ENCODE measurements around the gene NOSIP.

- TF ChIP-seq CTCF (IDR thresholded peaks at IDR 0.05), result no peak
- TF ChIP-seq POLR2A (IDR thresholded peaks at IDR 0.05), result no peak
- no peak for TF ChIP-seq EP300 (IDR thresholded peaks at IDR 0.05)
These were observed 14.0 kb upstream of the NOSIP start for GRCh38 chr19:49594157-49594992.
